AG09309 (cell line): ENCODE measurements around the gene AOPEP.

Experiments
- DNase-seq: peaks from one replicate; pipeline ENCODE4 v3.0.0-alpha.2; 2010; ENCODE audit warnings: low read depth
- H3K4me3 ChIP-seq: 2 replicates; pipeline ENCODE4 v1.5.1; 2011; ENCODE audit warnings: mild to moderate bottlenecking, low read depth, low read length, moderate library complexity; ENCODE audit not compliant: control insufficient read depth
- CTCF ChIP-seq: IDR thresholded peaks from 2 replicates; pipeline ENCODE4 v1.5.1; 2011; ENCODE audit warnings: mild to moderate bottlenecking, low read depth, low read length, inconsistent platforms; ENCODE audit not compliant: insufficient read depth, control insufficient read depth; ENCODE audit errors: missing control alignments

The AOPEP gene

GRCh38 chr9:95102572-95102971 lies 376.1 kb downstream of the AOPEP start:
- no peak for DNase-seq
- no peak overlapping the region for H3K4me3 ChIP-seq
- no peak for TF ChIP-seq CTCF

- no peak overlapping the region for H3K4me3 ChIP-seq
- TF ChIP-seq CTCF = no peak
- no peak for DNase-seq
These were observed 376.8 kb downstream of the AOPEP start for GRCh38 chr9:95103281-95103771.

GRCh38 chr9:95103871-95104580 lies 377.5 kb downstream of the AOPEP start:
- H3K4me3 ChIP-seq = no peak overlapping the region
- DNase-seq = no peak
- no peak for TF ChIP-seq CTCF

- DNase-seq = no peak
- H3K4me3 ChIP-seq = no peak overlapping the region
- no peak for TF ChIP-seq CTCF
These were observed 378.1 kb downstream of the AOPEP start for GRCh38 chr9:95104581-95104960.

- H3K4me3 ChIP-seq = no peak overlapping the region
- no peak for DNase-seq
- TF ChIP-seq CTCF = no peak
These were observed 378.5 kb downstream of the AOPEP start for GRCh38 chr9:95104980-95105379.

- no peak for DNase-seq
- no peak for TF ChIP-seq CTCF
- no peak overlapping the region for H3K4me3 ChIP-seq
These were observed 379.2 kb downstream of the AOPEP start for GRCh38 chr9:95105519-95106287.
